AG04449 (cell line): Measurements from ENCODE around the gene IPP.
"Not testable (repeated sequence)": the region's sequence is repeated elsewhere in the genome, so short reads cannot be mapped to it uniquely, and the experiment has no call there.

Experiments used
- CTCF ChIA-PET: fragments of 350-600 bp; formaldehyde crosslinking; extraction: SDS; loops from one replicate; lab custom pipeline; 2021; ENCODE audit warnings: antibody characterized with exemption; lab: Yijun Ruan, JAX
- POLR2A ChIA-PET: fragments of 400-600, 350-600 bp; formaldehyde crosslinking; extraction: SDS; loops from one replicate; lab custom pipeline; 2020; ENCODE audit warnings: antibody characterized with exemption, inconsistent platforms; lab: Yijun Ruan, JAX
- DNase-seq: peaks from one replicate; pipeline ENCODE4 v3.0.0-alpha.2; 2010; ENCODE audit warnings: low read depth, low spot score
- H3K4me3 ChIP-seq: 2 replicates; pipeline ENCODE4 v1.5.1; 2011; ENCODE audit warnings: low read depth, mild to moderate bottlenecking, control low read depth, low read length
- TF ChIP-seq, protein P1 (sequence below): IDR thresholded peaks from one replicate; pipeline ENCODE4 v1.5.1; 2011; ENCODE audit warnings: mild to moderate bottlenecking, moderate library complexity, low read length, control low read depth, inconsistent platforms; ENCODE audit not compliant: insufficient read depth; ENCODE audit errors: missing control alignments

The IPP gene

GRCh38 chr1:45746922-45747321, 3.5 kb downstream of the IPP start:
- H3K4me3 ChIP-seq: no peak overlapping the region
- POLR2A ChIA-PET: interaction anchor here (0.6 kb wide), 1 partner anchor 82 kb away, joined by 4 read pairs; no protein-coding TSS in a partner anchor
- DNase-seq: no peak
- TF ChIP-seq, protein P1, sequence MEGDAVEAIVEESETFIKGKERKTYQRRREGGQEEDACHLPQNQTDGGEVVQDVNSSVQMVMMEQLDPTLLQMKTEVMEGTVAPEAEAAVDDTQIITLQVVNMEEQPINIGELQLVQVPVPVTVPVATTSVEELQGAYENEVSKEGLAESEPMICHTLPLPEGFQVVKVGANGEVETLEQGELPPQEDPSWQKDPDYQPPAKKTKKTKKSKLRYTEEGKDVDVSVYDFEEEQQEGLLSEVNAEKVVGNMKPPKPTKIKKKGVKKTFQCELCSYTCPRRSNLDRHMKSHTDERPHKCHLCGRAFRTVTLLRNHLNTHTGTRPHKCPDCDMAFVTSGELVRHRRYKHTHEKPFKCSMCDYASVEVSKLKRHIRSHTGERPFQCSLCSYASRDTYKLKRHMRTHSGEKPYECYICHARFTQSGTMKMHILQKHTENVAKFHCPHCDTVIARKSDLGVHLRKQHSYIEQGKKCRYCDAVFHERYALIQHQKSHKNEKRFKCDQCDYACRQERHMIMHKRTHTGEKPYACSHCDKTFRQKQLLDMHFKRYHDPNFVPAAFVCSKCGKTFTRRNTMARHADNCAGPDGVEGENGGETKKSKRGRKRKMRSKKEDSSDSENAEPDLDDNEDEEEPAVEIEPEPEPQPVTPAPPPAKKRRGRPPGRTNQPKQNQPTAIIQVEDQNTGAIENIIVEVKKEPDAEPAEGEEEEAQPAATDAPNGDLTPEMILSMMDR: no peak
- CTCF ChIA-PET: no interaction called here

DNA sequence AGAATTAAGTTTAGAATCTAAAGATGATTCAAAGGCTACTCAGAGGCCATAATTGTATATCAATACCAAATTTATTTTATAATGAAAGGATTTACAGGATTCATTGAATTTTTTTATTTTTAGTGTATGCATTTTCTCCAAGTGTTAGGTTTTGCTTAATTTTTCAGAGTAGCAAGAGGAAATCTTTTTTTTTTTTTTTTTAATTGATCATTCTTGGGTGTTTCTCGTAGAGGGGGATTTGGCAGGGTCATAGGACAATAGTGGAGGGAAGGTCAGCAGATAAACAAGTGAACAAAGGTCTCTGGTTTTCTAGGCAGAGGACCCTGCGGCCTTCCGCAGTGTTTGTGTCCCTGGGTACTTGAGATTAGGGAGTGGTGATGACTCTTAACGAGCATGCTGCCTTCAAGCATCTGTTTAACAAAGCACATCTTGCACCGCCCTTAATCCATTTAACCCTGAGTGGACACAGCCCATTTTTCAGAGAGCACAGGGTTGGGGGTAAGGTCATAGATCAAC, 10.8 kb downstream of the IPP start:
- CTCF ChIA-PET, POLR2A ChIA-PET, DNase-seq, H3K4me3 ChIP-seq: not testable (repeated sequence)

DNA sequence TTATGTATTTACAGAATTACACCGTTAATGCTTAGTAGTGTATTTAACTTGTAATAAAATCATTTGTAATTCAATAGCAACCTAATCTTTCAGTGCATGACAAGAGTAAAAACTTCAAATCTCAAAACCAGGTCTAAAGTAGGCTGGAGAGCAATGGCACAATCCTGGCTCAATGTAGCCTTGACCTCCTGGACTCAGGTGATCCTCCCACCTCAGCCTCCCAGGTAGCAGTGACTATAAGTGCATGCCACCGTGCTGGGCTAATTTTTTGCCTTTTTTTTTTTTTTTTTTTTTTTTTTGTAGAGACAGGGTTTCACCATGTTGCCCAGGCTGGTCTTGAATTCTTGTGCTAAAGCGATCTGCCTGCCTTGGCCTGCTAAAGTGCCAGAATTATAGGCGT, 11.3 kb downstream of the IPP start:
- H3K4me3 ChIP-seq: no peak overlapping the region
- no peak for DNase-seq
- POLR2A ChIA-PET: no interaction called here
- CTCF ChIA-PET: no interaction called here
- TF ChIP-seq, protein P1: no peak

GRCh38 chr1:45730780-45731319, 19.6 kb downstream of the IPP start:
- TF ChIP-seq, protein P1: no peak

GRCh38 chr1:45730075-45730779, 20.2 kb downstream of the IPP start:
- no peak overlapping the region for H3K4me3 ChIP-seq
- no peak for DNase-seq
- TF ChIP-seq, protein P1: no peak
- ChIA-PET CTCF (no interaction called here), POLR2A (no interaction called here)

More at GRCh38 chr1:45730780-45731319, 19.6 kb downstream of the IPP start:
- ChIA-PET CTCF (no interaction called here), POLR2A (no interaction called here)
- DNase-seq: no peak
- H3K4me3 ChIP-seq: no peak overlapping the region

DNA sequence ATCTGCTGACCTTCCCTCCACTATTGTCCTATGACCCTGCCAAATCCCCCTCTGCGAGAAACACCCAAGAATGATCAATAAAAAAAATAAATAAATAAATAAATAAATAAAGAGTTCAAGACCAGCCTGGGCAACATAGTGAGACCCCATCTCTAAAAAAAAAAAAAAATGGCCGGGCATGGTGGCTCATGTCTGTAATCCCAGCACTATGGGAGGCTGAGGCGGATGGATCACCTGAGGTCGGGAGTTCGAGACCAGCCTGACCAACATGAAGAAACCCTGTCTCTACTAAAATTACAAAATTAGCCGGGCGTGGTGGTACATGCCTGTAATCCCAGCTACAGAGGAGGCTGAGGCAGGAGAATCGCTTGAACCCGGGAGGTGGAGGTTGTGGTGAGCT, 24.4 kb downstream of the IPP start:
- CTCF ChIA-PET: interaction anchor here (1.5 kb wide), 1 partner anchor 8 kb away, joined by 4 read pairs; no protein-coding TSS in a partner anchor
- H3K4me3 ChIP-seq, POLR2A ChIA-PET, DNase-seq: not testable (repeated sequence)

- TF ChIP-seq, protein P1: no peak
- H3K4me3 ChIP-seq: no peak overlapping the region
- CTCF ChIA-PET: no interaction called here
- POLR2A ChIA-PET: interaction anchor here (0.5 kb wide), 1 partner anchor 12 kb away, joined by 3 read pairs; no protein-coding TSS in a partner anchor
- no peak for DNase-seq
Measured at GRCh38 chr1:45723248-45723930, 27.1 kb downstream of the IPP start.
